Hepatocyte (in vitro differentiated cells): ENCODE results near the gene PLTP. TPM values are rescaled to one million over a fixed set of nuclear protein-coding genes. Genes with fewer than 3 reads are reported as not detected.

Experiments
- DNase-seq: peaks from one replicate; pipeline ENCODE4 v3.0.0-alpha.2; 2016; ENCODE audit warnings: low spot score
- H2AFZ ChIP-seq: fragments of 200-600 bp; sonication (generic); 2 replicates; pipeline ENCODE4 v1.6.0; 2016; ENCODE audit warnings: antibody characterized with exemption, mild to moderate bottlenecking
- H3K27ac ChIP-seq: fragments of 200-600 bp; sonication (generic); 2 replicates; pipeline ENCODE4 v1.5.1; 2016; ENCODE audit warnings: mild to moderate bottlenecking
- H3K27me3 ChIP-seq: fragments of 200-600 bp; sonication (generic); 2 replicates; pipeline ENCODE4 v1.6.1; 2016
- H3K36me3 ChIP-seq: fragments of 200-600 bp; sonication (generic); replicated peaks from 2 replicates; pipeline ENCODE4 v1.5.1; 2016; ENCODE audit warnings: low read depth; ENCODE audit not compliant: insufficient read depth
- H3K4me1 ChIP-seq: fragments of 200-600 bp; sonication (generic); 2 replicates; pipeline ENCODE4 v1.5.1; 2016; ENCODE audit warnings: mild to moderate bottlenecking, moderate library complexity; ENCODE audit not compliant: insufficient read depth
- H3K4me2 ChIP-seq: fragments of 200-600 bp; sonication (generic); 2 replicates; pipeline ENCODE4 v1.6.0; 2016
- H3K4me3 ChIP-seq: fragments of 200-600 bp; sonication (generic); 2 replicates; pipeline ENCODE4 v1.5.1; 2016; ENCODE audit warnings: mild to moderate bottlenecking
- H3K79me2 ChIP-seq: fragments of 200-600 bp; sonication (generic); 2 replicates; pipeline ENCODE4 v1.6.0; 2017; ENCODE audit warnings: mild to moderate bottlenecking
- H3K9me2 ChIP-seq: fragments of 200-600 bp; sonication (generic); replicated peaks from 2 replicates; pipeline ENCODE4 v1.6.0; 2017; ENCODE audit warnings: mild to moderate bottlenecking; ENCODE audit not compliant: insufficient read depth
- H3K9me3 ChIP-seq: fragments of 200-600 bp; sonication (generic); 2 replicates; pipeline ENCODE4 v1.5.1; 2016; ENCODE audit warnings: low read depth, mild to moderate bottlenecking
- H4K20me1 ChIP-seq: fragments of 200-600 bp; sonication (generic); 2 replicates; pipeline ENCODE4 v1.6.0; 2016; ENCODE audit warnings: mild to moderate bottlenecking; ENCODE audit not compliant: insufficient read depth, poor library complexity, severe bottlenecking
- EZH2 ChIP-seq: fragments of 200-600 bp; sonication (generic); IDR thresholded peaks from 2 replicates; pipeline ENCODE4 v1.6.1; 2016; ENCODE audit warnings: antibody characterized with exemption, mild to moderate bottlenecking, borderline replicate concordance
- EZH2phosphoT487 ChIP-seq: fragments of 200-600 bp; sonication (generic); IDR thresholded peaks from one replicate; pipeline ENCODE4 v1.6.1; 2018; ENCODE audit warnings: antibody characterized with exemption, mild to moderate bottlenecking, low read depth, moderate library complexity; ENCODE audit not compliant: unreplicated experiment, severe bottlenecking
- WGBS: methylation state at CpG from one replicate; pipeline ENCODE4 v1.1.6; 2016; ENCODE audit warnings: low lambda C conversion rate; ENCODE audit errors: missing lambda C conversion rate; 5-methylcytosine and 5-hydroxymethylcytosine counted together
- polyA plus RNA-seq: library from polyadenylated mRNA; unstranded; fragments of >200 nt; fragmentation: Nextera tagmentation; extraction: Ambion mirVana; gene quantifications from 2 replicates; pipeline ENCODE4 v1.2.1, GENCODE V29; 2016
- total RNA-seq: library from RNA; depleted of rRNA; stranded (reverse); fragments of >200 nt; gene quantifications from 2 replicates; pipeline ENCODE4 v1.2.3, GENCODE V29; 2014
- TF ChIP-seq, protein P1 (sequence below): fragments of 200-600 bp; sonication (generic); IDR thresholded peaks from 2 replicates; pipeline ENCODE4 v1.5.1; 2016; ENCODE audit warnings: antibody characterized with exemption, mild to moderate bottlenecking; ENCODE audit not compliant: poor library complexity

PLTP gene
- total and polyA plus RNA-seq, 2 experiments from 2014 or later, result 176 to 623 TPM

DNA sequence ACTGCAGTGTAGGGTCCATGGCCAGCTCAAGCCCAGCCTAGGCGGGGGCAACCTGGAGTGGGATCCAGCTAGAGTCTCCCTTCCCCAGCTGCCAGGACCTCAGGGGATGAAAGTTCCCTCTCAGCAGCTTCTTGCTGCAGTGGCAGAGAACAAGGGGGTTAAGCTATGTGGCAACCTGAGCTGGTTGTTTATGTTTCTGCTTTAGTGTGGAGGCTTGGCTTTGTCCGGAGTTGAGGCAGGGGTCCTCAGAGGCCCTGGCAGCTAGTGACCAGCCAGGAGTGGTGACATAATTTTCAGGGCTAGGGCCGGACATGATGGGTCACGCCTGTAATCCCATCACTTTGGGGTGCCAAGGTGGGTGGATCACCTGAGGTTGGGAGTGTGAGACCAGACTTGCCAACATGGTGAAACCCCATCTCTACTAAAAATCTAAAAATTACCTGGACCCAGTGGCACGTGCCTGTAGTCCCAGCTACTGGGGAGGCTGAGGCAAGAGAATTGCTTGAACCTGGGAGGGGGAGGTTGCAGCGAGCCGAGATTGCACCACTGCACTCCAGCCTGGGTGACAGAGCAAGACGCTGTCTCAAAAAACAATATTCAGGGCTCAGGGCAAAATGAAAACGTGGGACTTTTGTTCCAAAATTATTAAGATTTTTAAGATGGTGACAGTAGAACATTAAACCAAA is 14.0 kb upstream of the PLTP start:
- Histone ChIP-seq H3K9me2 (no peaks in the 10 kb centered on the region), H2AFZ (no peak overlapping the region), H3K4me2 (no peak overlapping the region), H4K20me1 (no peaks in the 10 kb centered on the region), H3K79me2 (no peaks in the 10 kb centered on the region), H3K4me1 (peaks cover 27% of the 10 kb centered on the region), H3K27ac (peak overlapping the region; percentile 72), H3K36me3 (no peaks in the 10 kb centered on the region), H3K4me3 (no peak overlapping the region), H3K9me3 (no peaks in the 10 kb centered on the region), H3K27me3 (no peaks in the 10 kb centered on the region)
- WGBS, result 72% methylated on average over 9 of the region's 9 CpGs
- no peak for TF ChIP-seq EZH2
- TF ChIP-seq, protein P1, sequence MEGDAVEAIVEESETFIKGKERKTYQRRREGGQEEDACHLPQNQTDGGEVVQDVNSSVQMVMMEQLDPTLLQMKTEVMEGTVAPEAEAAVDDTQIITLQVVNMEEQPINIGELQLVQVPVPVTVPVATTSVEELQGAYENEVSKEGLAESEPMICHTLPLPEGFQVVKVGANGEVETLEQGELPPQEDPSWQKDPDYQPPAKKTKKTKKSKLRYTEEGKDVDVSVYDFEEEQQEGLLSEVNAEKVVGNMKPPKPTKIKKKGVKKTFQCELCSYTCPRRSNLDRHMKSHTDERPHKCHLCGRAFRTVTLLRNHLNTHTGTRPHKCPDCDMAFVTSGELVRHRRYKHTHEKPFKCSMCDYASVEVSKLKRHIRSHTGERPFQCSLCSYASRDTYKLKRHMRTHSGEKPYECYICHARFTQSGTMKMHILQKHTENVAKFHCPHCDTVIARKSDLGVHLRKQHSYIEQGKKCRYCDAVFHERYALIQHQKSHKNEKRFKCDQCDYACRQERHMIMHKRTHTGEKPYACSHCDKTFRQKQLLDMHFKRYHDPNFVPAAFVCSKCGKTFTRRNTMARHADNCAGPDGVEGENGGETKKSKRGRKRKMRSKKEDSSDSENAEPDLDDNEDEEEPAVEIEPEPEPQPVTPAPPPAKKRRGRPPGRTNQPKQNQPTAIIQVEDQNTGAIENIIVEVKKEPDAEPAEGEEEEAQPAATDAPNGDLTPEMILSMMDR, result no peak
- no peak for TF ChIP-seq EZH2phosphoT487
- no peak for DNase-seq

DNA sequence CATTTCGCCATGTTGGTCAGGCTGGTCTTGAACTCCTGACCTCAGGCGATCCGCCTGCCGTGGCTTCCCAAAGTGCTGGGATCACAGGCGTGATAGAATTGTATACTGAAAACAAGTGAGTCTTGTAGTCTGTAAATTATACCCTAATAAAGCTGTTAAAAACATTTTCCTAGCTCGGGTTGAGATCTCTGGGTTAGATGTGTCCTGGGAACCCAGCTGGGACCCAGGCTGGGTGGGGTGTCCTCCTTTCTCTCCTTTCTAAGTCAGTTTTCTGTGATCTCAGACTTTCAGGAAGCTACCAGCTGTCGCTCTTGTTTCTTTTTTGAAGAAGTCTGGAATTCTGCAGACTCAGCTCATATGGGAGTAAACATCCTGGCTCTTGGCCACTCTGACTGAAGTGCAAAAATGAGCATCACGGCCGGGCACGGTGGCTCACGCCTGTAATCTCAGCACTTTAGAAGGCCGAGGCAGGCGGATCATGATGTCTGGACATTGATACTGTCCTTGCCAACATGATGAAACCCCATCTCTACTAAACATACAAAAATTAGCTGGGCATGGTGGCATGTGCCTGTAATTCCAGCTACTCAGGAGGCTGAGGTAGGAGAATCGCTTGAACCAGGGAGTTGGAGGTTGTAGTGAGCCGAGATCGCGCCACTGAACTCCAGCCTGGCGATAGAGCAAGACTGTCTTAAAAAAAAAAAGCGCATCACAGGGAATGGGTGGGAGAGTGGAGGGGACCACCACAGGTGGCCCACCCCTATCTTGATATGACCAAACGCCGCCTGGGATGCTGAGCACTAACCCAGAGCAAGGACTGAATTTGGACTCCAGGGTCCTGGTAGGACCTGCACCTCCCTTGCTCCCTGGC is 12.7 kb upstream of the PLTP start:
- Histone ChIP-seq H3K79me2 (no peaks in the 10 kb centered on the region), H3K36me3 (no peaks in the 10 kb centered on the region), H3K9me2 (no peaks in the 10 kb centered on the region), H3K4me3 (no peak overlapping the region), H3K4me2 (peak overlapping the region; percentile 47), H3K27me3 (no peaks in the 10 kb centered on the region), H4K20me1 (no peaks in the 10 kb centered on the region), H3K27ac (peak overlapping the region; percentile 85), H2AFZ (peak overlapping the region; percentile 1), H3K4me1 (peaks cover 27% of the 10 kb centered on the region), H3K9me3 (no peaks in the 10 kb centered on the region)
- WGBS, result 64% methylated on average over 21 of the region's 21 CpGs
- peak; percentile 76 for DNase-seq
- TF ChIP-seq EZH2phosphoT487 (no peak), EZH2 (no peak)
- TF ChIP-seq, protein P1, result no peak

DNA sequence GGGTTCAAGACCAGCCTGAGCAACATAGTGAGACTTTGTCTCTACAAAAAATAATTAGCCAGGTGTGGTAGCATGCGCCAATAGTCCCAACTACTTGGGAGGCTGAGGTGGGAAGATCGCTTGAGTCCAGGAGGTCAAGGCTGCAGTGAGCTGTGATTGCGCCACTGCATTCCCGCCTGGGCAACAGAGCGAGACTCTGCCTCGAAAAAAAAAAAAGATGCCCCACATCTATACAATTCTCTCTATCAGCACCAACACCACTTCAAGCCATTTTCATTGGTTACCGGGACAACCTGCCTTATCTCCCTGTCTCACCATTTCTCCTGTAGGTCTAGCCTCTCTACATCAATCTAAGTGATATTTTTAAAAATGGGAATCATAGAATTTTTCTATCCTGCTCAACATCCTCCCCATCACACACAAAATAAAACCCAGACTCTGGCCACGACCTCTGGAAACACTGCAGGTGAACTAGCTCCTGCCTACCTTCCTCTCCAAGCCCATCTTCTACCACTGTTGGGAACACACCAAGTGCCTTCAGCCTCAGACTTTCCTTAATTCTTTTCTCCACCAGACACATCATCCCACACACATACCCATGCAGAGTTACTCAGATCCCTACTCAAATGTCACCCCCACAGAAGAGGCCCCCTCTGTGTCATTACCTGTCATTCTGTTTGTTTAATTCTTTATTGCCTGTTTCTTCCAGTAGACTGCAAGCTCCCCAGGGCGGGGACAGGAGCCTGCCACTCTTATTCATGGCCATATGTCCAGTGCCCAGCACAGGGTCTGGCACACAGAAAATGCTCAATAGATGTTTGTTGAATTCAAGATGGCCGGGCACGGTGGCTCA is 9.6 kb upstream of the PLTP start:
- TF ChIP-seq EZH2 (no peak), EZH2phosphoT487 (no peak)
- TF ChIP-seq, protein P1, result no peak
- Histone ChIP-seq H3K27me3 (no peaks in the 10 kb centered on the region), H2AFZ (no peak overlapping the region), H3K4me3 (no peak overlapping the region), H3K27ac (peak overlapping the region; percentile 58), H3K36me3 (no peaks in the 10 kb centered on the region), H3K9me2 (no peaks in the 10 kb centered on the region), H3K79me2 (no peaks in the 10 kb centered on the region), H3K9me3 (no peaks in the 10 kb centered on the region), H3K4me2 (no peak overlapping the region), H4K20me1 (no peaks in the 10 kb centered on the region), H3K4me1 (peaks cover 22% of the 10 kb centered on the region)
- no peak for DNase-seq
- WGBS, result 86% methylated on average over 11 of the region's 11 CpGs
